ENCODE results near the gene SLC14A1.

The SLC14A1 gene

GRCh38 chr18:45749918-45750689 is 26.1 kb downstream of the SLC14A1 start:
- no peaks in the 10 kb centered on the region for H3K4me1 ChIP-seq (ENCODE audit: low read length)

GRCh38 chr18:45751766-45752165 is 27.8 kb downstream of the SLC14A1 start:
- no peaks in the 10 kb centered on the region for H3K79me2 ChIP-seq (ENCODE audit: low read length)
- no peak overlapping the region for H3K27ac ChIP-seq (ENCODE audit: low read length)
- no peak overlapping the region for H3K9ac ChIP-seq (ENCODE audit: low read length)
- TF ChIP-seq EZH2phosphoT487 (IDR thresholded peaks at IDR 0.05; ENCODE audit: low read length) (no peak), EZH2 (optimal IDR thresholded peaks at IDR 0.05; ENCODE audit: low read depth, low read length) (no peak), CTCF (IDR thresholded peaks at IDR 0.05; ENCODE audit: low read length) (no peak)
- no peaks in the 10 kb centered on the region for H3K4me1 ChIP-seq (ENCODE audit: low read length)
- H3F3A ChIP-seq (ENCODE audit: insufficient read depth, low read length) = no peaks in the 10 kb centered on the region
- no peaks in the 10 kb centered on the region for H3K9me3 ChIP-seq (replicated peaks; ENCODE audit: insufficient read depth, low read length)
- H3K36me3 ChIP-seq (replicated peaks; ENCODE audit: insufficient read depth, low read length) = no peaks in the 10 kb centered on the region
- H3K4me3 ChIP-seq (ENCODE audit: low read length) = no peak overlapping the region
- no peaks in the 10 kb centered on the region for H3K27me3 ChIP-seq (replicated peaks; ENCODE audit: insufficient read depth, low read length)
- DNase-seq = no peak
- H3K4me2 ChIP-seq (ENCODE audit: low read depth, low read length) = no peak overlapping the region
- H3K9me2 ChIP-seq (replicated peaks; ENCODE audit: insufficient read depth, low read length) = no peaks in the 10 kb centered on the region
- no peak overlapping the region for H2AFZ ChIP-seq (ENCODE audit: low read length)
- H4K20me1 ChIP-seq (ENCODE audit: insufficient read depth, low read length) = no peaks in the 10 kb centered on the region

More at GRCh38 chr18:45749918-45750689, 26.1 kb downstream of the SLC14A1 start:
- Histone ChIP-seq H3K27ac (ENCODE audit: low read length) (no peak overlapping the region), H3K4me3 (ENCODE audit: low read length) (no peak overlapping the region), H3F3A (ENCODE audit: insufficient read depth, low read length) (no peaks in the 10 kb centered on the region), H3K79me2 (ENCODE audit: low read length) (no peaks in the 10 kb centered on the region), H3K4me2 (ENCODE audit: low read depth, low read length) (no peak overlapping the region), H3K9me3 (replicated peaks; ENCODE audit: insufficient read depth, low read length) (no peaks in the 10 kb centered on the region), H4K20me1 (ENCODE audit: insufficient read depth, low read length) (no peaks in the 10 kb centered on the region), H3K9ac (ENCODE audit: low read length) (no peak overlapping the region), H3K36me3 (replicated peaks; ENCODE audit: insufficient read depth, low read length) (no peaks in the 10 kb centered on the region), H3K9me2 (replicated peaks; ENCODE audit: insufficient read depth, low read length) (no peaks in the 10 kb centered on the region), H2AFZ (ENCODE audit: low read length) (no peak overlapping the region), H3K27me3 (replicated peaks; ENCODE audit: insufficient read depth, low read length) (no peaks in the 10 kb centered on the region)
- TF ChIP-seq CTCF (IDR thresholded peaks at IDR 0.05; ENCODE audit: low read length) (no peak), EZH2phosphoT487 (IDR thresholded peaks at IDR 0.05; ENCODE audit: low read length) (no peak), EZH2 (optimal IDR thresholded peaks at IDR 0.05; ENCODE audit: low read depth, low read length) (no peak)
- DNase-seq = no peak

- H3K9me2 ChIP-seq (replicated peaks; ENCODE audit: insufficient read depth, low read length) = no peaks in the 10 kb centered on the region
- no peak for TF ChIP-seq CTCF (IDR thresholded peaks at IDR 0.05; ENCODE audit: low read length)
- no peak for TF ChIP-seq EZH2phosphoT487 (IDR thresholded peaks at IDR 0.05; ENCODE audit: low read length)
- no peak for TF ChIP-seq EZH2 (optimal IDR thresholded peaks at IDR 0.05; ENCODE audit: low read depth, low read length)
- H3K9ac ChIP-seq (ENCODE audit: low read length) = no peak overlapping the region
- no peak overlapping the region for H2AFZ ChIP-seq (ENCODE audit: low read length)
- no peaks in the 10 kb centered on the region for H3K9me3 ChIP-seq (replicated peaks; ENCODE audit: insufficient read depth, low read length)
- H3K27me3 ChIP-seq (replicated peaks; ENCODE audit: insufficient read depth, low read length) = no peaks in the 10 kb centered on the region
- DNase-seq = no peak
- no peaks in the 10 kb centered on the region for H3K79me2 ChIP-seq (ENCODE audit: low read length)
- no peak overlapping the region for H3K4me3 ChIP-seq (ENCODE audit: low read length)
- no peaks in the 10 kb centered on the region for H3F3A ChIP-seq (ENCODE audit: insufficient read depth, low read length)
- no peaks in the 10 kb centered on the region for H4K20me1 ChIP-seq (ENCODE audit: insufficient read depth, low read length)
- H3K4me1 ChIP-seq (ENCODE audit: low read length) = no peaks in the 10 kb centered on the region
- no peak overlapping the region for H3K4me2 ChIP-seq (ENCODE audit: low read depth, low read length)
- H3K36me3 ChIP-seq (replicated peaks; ENCODE audit: insufficient read depth, low read length) = no peaks in the 10 kb centered on the region
- no peak overlapping the region for H3K27ac ChIP-seq (ENCODE audit: low read length)
Measured at GRCh38 chr18:45752681-45753080, 28.7 kb downstream of the SLC14A1 start.
